Natural killer cell (primary cell): ENCODE measurements around the gene MGAT3. TPM values are rescaled to one million over a fixed set of nuclear protein-coding genes. Genes with fewer than 3 reads are reported as not detected.

Source experiments
- ATAC-seq, 3 donors: fragments of 150-1000 bp in 2 of 3; fragments of 200-7000 bp in 1 of 3; cut with Tn5 transposase; 1 replicate in 1 of 3; 2 replicates in 2 of 3; pipeline ENCODE4 v1.10.0; 2021; ENCODE audit warnings: mild to moderate bottlenecking in 2 of 3, moderate library complexity in 2 of 3
- DNase-seq, 2 donors: peaks; one replicate each; pipeline versions ENCODE4 v3.0.0 to v3.0.0-alpha.2; 2013 to 2021; ENCODE audit warnings: mixed read lengths in 1 of 2
- H3K27ac ChIP-seq: one replicate; pipeline ENCODE4 v1.5.1; 2013; ENCODE audit warnings: mild to moderate bottlenecking, low read length
- H3K27me3 ChIP-seq: one replicate; pipeline ENCODE4 v1.6.1; 2013; ENCODE audit warnings: low read length; ENCODE audit not compliant: control insufficient read depth, insufficient read depth
- H3K36me3 ChIP-seq: one replicate; pipeline ENCODE4 v1.6.1; 2013; ENCODE audit warnings: low read length; ENCODE audit not compliant: control insufficient read depth, insufficient read depth
- H3K4me1 ChIP-seq: one replicate; pipeline ENCODE4 v1.6.1; 2013; ENCODE audit warnings: low read length; ENCODE audit not compliant: control insufficient read depth, insufficient read depth
- H3K4me3 ChIP-seq: one replicate; pipeline ENCODE4 v1.5.1; 2013; ENCODE audit warnings: low read length
- H3K9me3 ChIP-seq: one replicate; pipeline ENCODE4 v1.6.1; 2013; ENCODE audit warnings: low read length; ENCODE audit not compliant: control insufficient read depth, insufficient read depth
- H3K27ac Mint-ChIP-seq, 2 donors: one replicate each; pipeline ENCODE4 v1.8.0; 2022; ENCODE audit warnings: mild to moderate bottlenecking in 2 of 2, mixed read lengths in 2 of 2, moderate library complexity in 1 of 2
- H3K27me3 Mint-ChIP-seq, 2 donors: one replicate each; pipeline ENCODE4 v1.8.0; 2022; ENCODE audit warnings: low read depth in 2 of 2, mixed read lengths in 2 of 2
- H3K36me3 Mint-ChIP-seq: one replicate; pipeline ENCODE4 v1.8.0; 2022; ENCODE audit warnings: mixed read lengths
- H3K4me1 Mint-ChIP-seq, 2 donors: one replicate each; pipeline ENCODE4 v1.8.0; 2022; ENCODE audit warnings: mixed read lengths in 2 of 2
- H3K4me3 Mint-ChIP-seq: one replicate; pipeline ENCODE4 v1.8.0; 2022; ENCODE audit warnings: mild to moderate bottlenecking, moderate library complexity, mixed read lengths
- H3K9me3 Mint-ChIP-seq, 2 donors: one replicate each; pipeline ENCODE4 v1.8.0; 2022; ENCODE audit warnings: mixed read lengths in 2 of 2
- WGBS: methylation state at CpG from one replicate; pipeline ENCODE4 v1.1.7; 2013; ENCODE audit warnings: missing lambda C conversion rate; ENCODE audit not compliant: insufficient coverage; 5-methylcytosine and 5-hydroxymethylcytosine counted together
- intact Hi-C: fragments of 100-400 bp; cut with micrococcal nuclease; formaldehyde crosslinking; loops from one replicate; pipeline ENCODE4 v1.14.2; 2022
- total RNA-seq, 4 donors: library from RNA; stranded (reverse); fragments of 120-200 nt in 1 of 4; gene quantifications; one replicate each; pipeline versions ENCODE4 v1.2.3 to v1.2.4, GENCODE V29; 2013 to 2022
- TF ChIP-seq, protein P1 (sequence below): fragments of 200-600 bp; IDR thresholded peaks from one replicate; pipeline ENCODE4 v1.8.0; 2022; ENCODE audit warnings: antibody characterized with exemption

Gene MGAT3
- total RNA-seq, 3 donors from 2014 or later (not counting 1 experiment from before 2014, with no cell fraction given) = 0.09 to 13.7 (median 0.11) TPM

- ATAC-seq = no peak
- no peaks in the 10 kb centered on the region for H3K36me3 Mint-ChIP-seq
- no peak overlapping the region for H3K27ac Mint-ChIP-seq
- DNase-seq = no peak
- Histone ChIP-seq H3K9me3 (no peaks in the 10 kb centered on the region), H3K36me3 (peaks cover 48% of the 10 kb centered on the region), H3K4me3 (no peak overlapping the region), H3K4me1 (peaks cover 16% of the 10 kb centered on the region), H3K27ac (no peak overlapping the region), H3K27me3 (no peaks in the 10 kb centered on the region)
- no peaks in the 10 kb centered on the region for H3K27me3 Mint-ChIP-seq
- H3K9me3 Mint-ChIP-seq = no peaks in the 10 kb centered on the region
- TF ChIP-seq, protein P1, sequence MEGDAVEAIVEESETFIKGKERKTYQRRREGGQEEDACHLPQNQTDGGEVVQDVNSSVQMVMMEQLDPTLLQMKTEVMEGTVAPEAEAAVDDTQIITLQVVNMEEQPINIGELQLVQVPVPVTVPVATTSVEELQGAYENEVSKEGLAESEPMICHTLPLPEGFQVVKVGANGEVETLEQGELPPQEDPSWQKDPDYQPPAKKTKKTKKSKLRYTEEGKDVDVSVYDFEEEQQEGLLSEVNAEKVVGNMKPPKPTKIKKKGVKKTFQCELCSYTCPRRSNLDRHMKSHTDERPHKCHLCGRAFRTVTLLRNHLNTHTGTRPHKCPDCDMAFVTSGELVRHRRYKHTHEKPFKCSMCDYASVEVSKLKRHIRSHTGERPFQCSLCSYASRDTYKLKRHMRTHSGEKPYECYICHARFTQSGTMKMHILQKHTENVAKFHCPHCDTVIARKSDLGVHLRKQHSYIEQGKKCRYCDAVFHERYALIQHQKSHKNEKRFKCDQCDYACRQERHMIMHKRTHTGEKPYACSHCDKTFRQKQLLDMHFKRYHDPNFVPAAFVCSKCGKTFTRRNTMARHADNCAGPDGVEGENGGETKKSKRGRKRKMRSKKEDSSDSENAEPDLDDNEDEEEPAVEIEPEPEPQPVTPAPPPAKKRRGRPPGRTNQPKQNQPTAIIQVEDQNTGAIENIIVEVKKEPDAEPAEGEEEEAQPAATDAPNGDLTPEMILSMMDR = no peak
- intact Hi-C loops = no loop called here
- no peaks in the 10 kb centered on the region for H3K4me1 Mint-ChIP-seq
- 85% methylated on average over 10 of the region's 11 CpGs for WGBS
- no peak overlapping the region for H3K4me3 Mint-ChIP-seq
These were observed 25.5 kb upstream of the MGAT3 start for GRCh38 chr22:39431216-39431801.

DNA sequence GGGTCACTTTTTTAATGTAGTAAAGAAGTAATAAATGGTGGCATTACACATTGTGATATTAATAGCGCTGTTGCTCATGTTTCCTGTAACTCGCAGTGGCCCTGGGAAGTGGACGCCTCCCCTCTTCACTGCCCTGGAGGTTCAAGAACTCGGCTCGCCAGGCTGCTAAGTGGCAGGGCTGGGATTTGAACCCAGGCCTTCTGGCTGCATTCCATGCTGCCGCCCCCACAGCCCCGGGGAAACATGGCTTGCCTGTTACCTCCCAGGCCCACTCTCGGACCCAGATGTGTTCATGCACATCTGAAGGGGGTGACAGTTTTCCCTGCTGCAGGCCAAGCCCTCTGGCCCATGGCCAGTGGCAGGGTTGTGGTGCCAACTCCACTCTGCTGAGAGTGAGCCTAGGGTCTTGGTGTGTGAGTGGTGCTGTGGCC lies 25.0 kb upstream of the MGAT3 start:
- TF ChIP-seq, protein P1 = no peak
- no peaks in the 10 kb centered on the region for H3K27me3 Mint-ChIP-seq
- no peaks in the 10 kb centered on the region for H3K4me1 Mint-ChIP-seq
- H3K36me3 Mint-ChIP-seq = no peaks in the 10 kb centered on the region
- DNase-seq (no peak), ATAC-seq (no peak)
- H3K4me3 Mint-ChIP-seq = no peak overlapping the region
- Histone ChIP-seq H3K27me3 (no peaks in the 10 kb centered on the region), H3K4me1 (peaks cover 16% of the 10 kb centered on the region), H3K36me3 (peaks cover 43% of the 10 kb centered on the region), H3K4me3 (no peak overlapping the region), H3K9me3 (no peaks in the 10 kb centered on the region), H3K27ac (no peak overlapping the region)
- intact Hi-C loops = no loop called here
- H3K27ac Mint-ChIP-seq = no peak overlapping the region
- H3K9me3 Mint-ChIP-seq = no peaks in the 10 kb centered on the region
- 90% methylated on average over 8 of the region's 8 CpGs for WGBS

- Mint-ChIP-seq H3K27me3 (no peaks in the 10 kb centered on the region), H3K36me3 (no peaks in the 10 kb centered on the region), H3K4me3 (no peak overlapping the region), H3K4me1 (no peaks in the 10 kb centered on the region), H3K9me3 (no peaks in the 10 kb centered on the region), H3K27ac (no peak overlapping the region)
- H3K27me3 ChIP-seq = no peaks in the 10 kb centered on the region
- TF ChIP-seq, protein P1 = no peak
- no peak overlapping the region for H3K4me3 ChIP-seq
- no peak for ATAC-seq
- H3K9me3 ChIP-seq = no peaks in the 10 kb centered on the region
- H3K36me3 ChIP-seq = peaks cover 38% of the 10 kb centered on the region
- no peak for DNase-seq
- WGBS = 94% methylated on average over 10 of the region's 10 CpGs
- intact Hi-C loops = no loop called here
- peaks cover 21% of the 10 kb centered on the region for H3K4me1 ChIP-seq
- H3K27ac ChIP-seq = no peak overlapping the region
These were observed 24.4 kb upstream of the MGAT3 start for GRCh38 chr22:39432361-39432811.
